Measurements from ENCODE around the gene CSTF1.

CSTF1 gene

GRCh38 chr20:56443654-56444540 is 51.5 kb downstream of the CSTF1 start:
- H3K4me2 ChIP-seq = no peak overlapping the region
- H3K27ac ChIP-seq = no peak overlapping the region
- H3K9me3 ChIP-seq = no peaks in the 10 kb centered on the region
- H3K27me3 ChIP-seq = no peaks in the 10 kb centered on the region
- peaks cover 36% of the 10 kb centered on the region for H3K4me1 ChIP-seq
- H3K9ac ChIP-seq = no peak overlapping the region
- no peak overlapping the region for H3K4me3 ChIP-seq
- no peaks in the 10 kb centered on the region for H3K36me3 ChIP-seq
- no peaks in the 10 kb centered on the region for H4K20me1 ChIP-seq
- TF ChIP-seq Cebpa-rat (IDR thresholded peaks at IDR 0.05) = no peak

- H3K4me2 ChIP-seq = no peak overlapping the region
- TF ChIP-seq Cebpa-rat (IDR thresholded peaks at IDR 0.05) = no peak
Observed at GRCh38 chr20:56445130-56445529, 52.7 kb downstream of the CSTF1 start.

DNA sequence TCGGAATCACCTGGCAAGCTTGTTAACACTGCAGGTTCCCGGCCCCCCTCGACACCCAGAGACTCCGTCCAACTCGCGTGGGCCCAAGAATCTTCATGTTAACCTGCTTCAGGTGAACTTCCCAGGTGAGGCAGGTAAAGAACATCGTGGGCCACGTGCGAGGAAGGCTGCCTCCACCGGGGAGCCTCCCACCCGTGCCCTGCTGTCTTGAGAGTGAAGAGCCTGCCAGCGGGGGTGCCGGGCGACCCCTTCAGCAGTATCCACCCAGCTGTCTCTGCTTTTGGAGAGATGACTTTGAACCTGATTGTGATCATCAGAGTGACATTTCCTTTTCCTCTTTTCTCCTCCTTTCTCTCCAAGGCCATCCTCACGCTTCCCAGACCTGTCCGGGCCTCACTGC is 53.1 kb downstream of the CSTF1 start:
- no peak for TF ChIP-seq Cebpa-rat (IDR thresholded peaks at IDR 0.05)
- Histone ChIP-seq H3K27ac (no peak overlapping the region), H3K4me3 (no peak overlapping the region), H3K27me3 (no peaks in the 10 kb centered on the region), H3K36me3 (no peaks in the 10 kb centered on the region), H3K4me2 (no peak overlapping the region), H3K9me3 (no peaks in the 10 kb centered on the region), H3K9ac (no peak overlapping the region), H4K20me1 (no peaks in the 10 kb centered on the region), H3K4me1 (peaks cover 22% of the 10 kb centered on the region)

More at GRCh38 chr20:56445130-56445529, 52.7 kb downstream of the CSTF1 start:
- no peaks in the 10 kb centered on the region for H3K9me3 ChIP-seq
- H3K27ac ChIP-seq = no peak overlapping the region
- H3K27me3 ChIP-seq = no peaks in the 10 kb centered on the region
- peaks cover 26% of the 10 kb centered on the region for H3K4me1 ChIP-seq
- H3K9ac ChIP-seq = no peak overlapping the region
- no peaks in the 10 kb centered on the region for H3K36me3 ChIP-seq
- no peaks in the 10 kb centered on the region for H4K20me1 ChIP-seq
- H3K4me3 ChIP-seq = no peak overlapping the region

DNA sequence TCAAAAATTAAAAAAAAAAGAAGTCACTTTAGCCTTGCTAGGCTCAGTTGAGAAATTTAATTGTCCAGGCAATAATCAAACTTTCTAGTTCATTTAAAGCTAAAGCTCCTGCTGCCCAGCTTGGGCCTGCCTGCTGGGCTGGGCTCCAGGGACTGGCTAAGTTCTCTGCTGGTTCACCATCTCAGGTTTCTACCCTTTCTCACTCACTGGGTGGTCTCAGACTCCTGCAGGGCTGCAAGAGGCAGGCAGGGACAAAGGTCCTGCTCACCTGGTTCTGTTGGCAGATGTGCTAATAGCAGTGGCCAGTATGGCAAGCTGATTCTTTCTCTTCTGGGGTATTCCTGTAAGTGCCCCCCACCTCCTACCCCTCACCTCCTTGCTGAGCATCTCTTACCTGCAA is 54.8 kb downstream of the CSTF1 start:
- H3K4me1 ChIP-seq = peaks cover 13% of the 10 kb centered on the region
- H3K27ac ChIP-seq = no peak overlapping the region
- TF ChIP-seq Cebpa-rat (IDR thresholded peaks at IDR 0.05) = no peak
- no peaks in the 10 kb centered on the region for H3K9me3 ChIP-seq
- H3K36me3 ChIP-seq = no peaks in the 10 kb centered on the region
- H3K9ac ChIP-seq = no peak overlapping the region
- H3K4me3 ChIP-seq = no peak overlapping the region
- H3K27me3 ChIP-seq = no peaks in the 10 kb centered on the region
- no peak overlapping the region for H3K4me2 ChIP-seq
- H4K20me1 ChIP-seq = no peaks in the 10 kb centered on the region

DNA sequence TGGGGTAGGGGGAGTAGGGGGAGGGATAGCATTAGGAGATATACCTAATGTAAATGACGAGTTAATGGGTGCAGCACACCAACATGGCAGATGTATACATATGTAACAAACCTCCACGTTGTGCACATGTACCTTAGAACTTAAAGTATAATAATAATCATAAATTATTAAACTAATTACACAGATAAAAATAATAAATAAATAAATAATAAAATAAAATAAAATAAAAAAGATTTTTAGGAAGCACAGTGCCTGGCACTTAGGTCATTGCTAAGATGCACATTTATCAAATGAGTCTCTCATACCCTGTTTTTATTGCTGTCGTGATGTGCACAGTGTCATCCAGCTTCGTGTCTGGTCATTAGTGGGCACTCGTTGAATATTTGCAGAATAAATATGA is 57.0 kb downstream of the CSTF1 start:
- Histone ChIP-seq H3K4me1 (peaks cover 12% of the 10 kb centered on the region; the same call in 1 of the 2 replicates), H3K9me3 (no peaks in the 10 kb centered on the region), H3K27me3 (no peaks in the 10 kb centered on the region), H3K4me2 (no peak overlapping the region), H3K9ac (no peak overlapping the region), H3K27ac (no peak overlapping the region), H3K4me3 (no peak overlapping the region), H3K36me3 (no peaks in the 10 kb centered on the region), H4K20me1 (no peaks in the 10 kb centered on the region)
- TF ChIP-seq Cebpa-rat (IDR thresholded peaks at IDR 0.05) = no peak

GRCh38 chr20:56451056-56451765 is 58.8 kb downstream of the CSTF1 start:
- Histone ChIP-seq H3K27ac (no peak overlapping the region), H3K9ac (no peak overlapping the region), H3K4me3 (no peak overlapping the region), H3K27me3 (no peaks in the 10 kb centered on the region), H4K20me1 (no peaks in the 10 kb centered on the region), H3K4me2 (no peak overlapping the region), H3K9me3 (no peaks in the 10 kb centered on the region), H3K4me1 (peaks cover 12% of the 10 kb centered on the region; the same call in 1 of the 2 replicates), H3K36me3 (no peaks in the 10 kb centered on the region)
- no peak for TF ChIP-seq Cebpa-rat (IDR thresholded peaks at IDR 0.05)

DNA sequence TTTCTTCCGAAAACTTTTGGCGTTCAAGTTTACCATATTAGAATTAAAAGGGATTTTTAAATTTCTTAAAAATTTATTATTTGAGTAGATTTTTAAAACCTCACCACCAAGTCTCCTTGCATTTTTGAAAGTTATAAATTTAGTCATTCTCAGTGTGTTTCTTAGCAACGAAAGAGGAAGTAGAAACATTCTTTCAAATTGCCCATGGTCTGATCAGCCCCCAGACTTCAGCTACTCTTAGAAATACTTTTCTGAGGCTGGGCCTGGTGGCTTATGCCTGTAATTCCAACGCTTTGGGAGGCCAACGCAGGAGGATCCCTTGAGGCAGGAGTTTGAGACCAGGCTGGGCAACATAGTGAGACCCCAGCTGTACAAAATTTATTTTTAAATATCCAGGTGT is 60.9 kb downstream of the CSTF1 start:
- H3K9ac ChIP-seq = no peak overlapping the region
- 0 out of 2 replicates have a peak overlapping the region, but pooled peaks have one; percentile 17 for H3K4me2 ChIP-seq
- H3K4me3 ChIP-seq = no peak overlapping the region
- no peak for TF ChIP-seq Cebpa-rat (IDR thresholded peaks at IDR 0.05)
- H4K20me1 ChIP-seq = no peaks in the 10 kb centered on the region
- no peaks in the 10 kb centered on the region for H3K27me3 ChIP-seq
- H3K36me3 ChIP-seq = no peaks in the 10 kb centered on the region
- no peaks in the 10 kb centered on the region for H3K9me3 ChIP-seq
- H3K27ac ChIP-seq = no peak overlapping the region
- H3K4me1 ChIP-seq = peaks cover 7% of the 10 kb centered on the region; the same call in 1 of the 2 replicates

- Histone ChIP-seq H3K4me2 (no peak overlapping the region), H4K20me1 (no peaks in the 10 kb centered on the region), H3K27me3 (no peaks in the 10 kb centered on the region), H3K9me3 (no peaks in the 10 kb centered on the region), H3K27ac (no peak overlapping the region), H3K9ac (no peak overlapping the region), H3K4me1 (peaks cover 10% of the 10 kb centered on the region; the same call in 1 of the 2 replicates), H3K36me3 (no peaks in the 10 kb centered on the region), H3K4me3 (no peak overlapping the region)
- TF ChIP-seq Cebpa-rat (IDR thresholded peaks at IDR 0.05) = no peak
Observed at GRCh38 chr20:56454754-56455153, 62.3 kb downstream of the CSTF1 start.
